Fibroblast of mammary gland (primary cell): ENCODE data around the gene HMG20A.

ENCODE experiments used
- DNase-seq: peaks from one replicate; pipeline ENCODE4 v3.0.0-alpha.2; 2010; ENCODE audit warnings: low read depth
- H3K4me3 ChIP-seq: 2 replicates; pipeline ENCODE4 v1.5.1; 2011; ENCODE audit warnings: low read depth, mild to moderate bottlenecking, low read length, moderate library complexity; ENCODE audit not compliant: control insufficient read depth
- CTCF ChIP-seq: conservative IDR thresholded peaks from 2 replicates; pipeline ENCODE4 v1.5.1; 2011; ENCODE audit warnings: low read depth, low read length, inconsistent platforms; ENCODE audit not compliant: control insufficient read depth, insufficient read depth

Gene HMG20A

GRCh38 chr15:77513226-77513625 is 92.5 kb downstream of the HMG20A start:
- DNase-seq = no peak
- TF ChIP-seq CTCF = no peak
- H3K4me3 ChIP-seq = no peak overlapping the region

GRCh38 chr15:77514641-77515402 is 94.1 kb downstream of the HMG20A start:
- no peak overlapping the region for H3K4me3 ChIP-seq
- no peak for TF ChIP-seq CTCF
- DNase-seq = no peak

- no peak overlapping the region for H3K4me3 ChIP-seq
- no peak for TF ChIP-seq CTCF
- DNase-seq = no peak
Observed at GRCh38 chr15:77515613-77516012, 94.9 kb downstream of the HMG20A start.

GRCh38 chr15:77516076-77516475 is 95.4 kb downstream of the HMG20A start:
- no peak overlapping the region for H3K4me3 ChIP-seq
- peak; percentile 23 for DNase-seq
- no peak for TF ChIP-seq CTCF

- H3K4me3 ChIP-seq = no peak overlapping the region
- TF ChIP-seq CTCF = no peak
- no peak for DNase-seq
Observed at GRCh38 chr15:77516786-77517185, 96.1 kb downstream of the HMG20A start.

GRCh38 chr15:77517579-77517978 is 96.9 kb downstream of the HMG20A start:
- no peak for DNase-seq
- no peak for TF ChIP-seq CTCF
- no peak overlapping the region for H3K4me3 ChIP-seq
